Neural cell (in vitro differentiated cells): ENCODE data around the gene LZTFL1.

Experiments
- EP300 ChIP-seq: fragments of 450-650 bp; conservative IDR thresholded peaks from 2 replicates; pipeline ENCODE4 v1.6.1; 2014; ENCODE audit warnings: antibody characterized with exemption, mild to moderate bottlenecking, moderate library complexity; ENCODE audit not compliant: poor library complexity, severe bottlenecking
- EZH2 ChIP-seq: fragments of 200-600, 300-800 bp; shearing (Covaris generic), sonication (generic); IDR thresholded peaks from 2 replicates; pipeline ENCODE4 v1.6.1; 2014; ENCODE audit warnings: antibody characterized with exemption, low read length, borderline replicate concordance, mild to moderate bottlenecking; ENCODE audit not compliant: insufficient read depth, poor library complexity, severe bottlenecking
- MXI1 ChIP-seq: fragments of 450-650 bp; conservative IDR thresholded peaks from 2 replicates; pipeline ENCODE4 v1.6.1; 2014; ENCODE audit warnings: antibody characterized with exemption, mild to moderate bottlenecking; ENCODE audit not compliant: poor library complexity, severe bottlenecking
- POLR2AphosphoS5 ChIP-seq: IDR thresholded peaks from 2 replicates; pipeline ENCODE4 v1.6.1; 2012
- REST ChIP-seq: IDR thresholded peaks from 2 replicates; pipeline ENCODE4 v1.6.1; 2012; ENCODE audit warnings: borderline replicate concordance
- SMC3 ChIP-seq: fragments of 450-650 bp; conservative IDR thresholded peaks from 2 replicates; pipeline ENCODE4 v1.6.1; 2014; ENCODE audit warnings: antibody characterized with exemption, mild to moderate bottlenecking, moderate library complexity; ENCODE audit not compliant: poor library complexity
- TAF1 ChIP-seq: IDR thresholded peaks from 2 replicates; pipeline ENCODE4 v1.6.1; 2012; ENCODE audit warnings: low read depth
- TF ChIP-seq, protein P1 (sequence below): fragments of 450-650 bp; IDR thresholded peaks from 2 replicates; pipeline ENCODE4 v1.5.1; 2014; ENCODE audit warnings: antibody characterized with exemption, mild to moderate bottlenecking, moderate library complexity; ENCODE audit not compliant: poor library complexity, severe bottlenecking

- TF ChIP-seq, protein P1, sequence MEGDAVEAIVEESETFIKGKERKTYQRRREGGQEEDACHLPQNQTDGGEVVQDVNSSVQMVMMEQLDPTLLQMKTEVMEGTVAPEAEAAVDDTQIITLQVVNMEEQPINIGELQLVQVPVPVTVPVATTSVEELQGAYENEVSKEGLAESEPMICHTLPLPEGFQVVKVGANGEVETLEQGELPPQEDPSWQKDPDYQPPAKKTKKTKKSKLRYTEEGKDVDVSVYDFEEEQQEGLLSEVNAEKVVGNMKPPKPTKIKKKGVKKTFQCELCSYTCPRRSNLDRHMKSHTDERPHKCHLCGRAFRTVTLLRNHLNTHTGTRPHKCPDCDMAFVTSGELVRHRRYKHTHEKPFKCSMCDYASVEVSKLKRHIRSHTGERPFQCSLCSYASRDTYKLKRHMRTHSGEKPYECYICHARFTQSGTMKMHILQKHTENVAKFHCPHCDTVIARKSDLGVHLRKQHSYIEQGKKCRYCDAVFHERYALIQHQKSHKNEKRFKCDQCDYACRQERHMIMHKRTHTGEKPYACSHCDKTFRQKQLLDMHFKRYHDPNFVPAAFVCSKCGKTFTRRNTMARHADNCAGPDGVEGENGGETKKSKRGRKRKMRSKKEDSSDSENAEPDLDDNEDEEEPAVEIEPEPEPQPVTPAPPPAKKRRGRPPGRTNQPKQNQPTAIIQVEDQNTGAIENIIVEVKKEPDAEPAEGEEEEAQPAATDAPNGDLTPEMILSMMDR = no peak
- no peak for TF ChIP-seq EZH2
- no peak for TF ChIP-seq EP300
- no peak for TF ChIP-seq MXI1
- no peak for TF ChIP-seq REST
- no peak for TF ChIP-seq SMC3
- no peak for TF ChIP-seq TAF1
- no peak for TF ChIP-seq POLR2AphosphoS5
Observed at GRCh38 chr3:45826908-45827307, 15.0 kb downstream of the LZTFL1 start.
